ENCODE results near the gene USF2.
"Not testable (repeated sequence)": the region's sequence is repeated elsewhere in the genome, so short reads cannot be mapped to it uniquely, and the experiment has no call there.

USF2 gene, protein sequence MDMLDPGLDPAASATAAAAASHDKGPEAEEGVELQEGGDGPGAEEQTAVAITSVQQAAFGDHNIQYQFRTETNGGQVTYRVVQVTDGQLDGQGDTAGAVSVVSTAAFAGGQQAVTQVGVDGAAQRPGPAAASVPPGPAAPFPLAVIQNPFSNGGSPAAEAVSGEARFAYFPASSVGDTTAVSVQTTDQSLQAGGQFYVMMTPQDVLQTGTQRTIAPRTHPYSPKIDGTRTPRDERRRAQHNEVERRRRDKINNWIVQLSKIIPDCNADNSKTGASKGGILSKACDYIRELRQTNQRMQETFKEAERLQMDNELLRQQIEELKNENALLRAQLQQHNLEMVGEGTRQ

GRCh38 chr19:35268536-35269437, at the start of gene USF2:
Gene USF2, plus strand, starts transcription at chr19:35268962. Its CDS starts 140 bp downstream, at chr19:35269102.
- peak in 1 of 2 donors; percentile 55 for DNase-seq (ENCODE audit: low read depth in 2 of 2)

DNA sequence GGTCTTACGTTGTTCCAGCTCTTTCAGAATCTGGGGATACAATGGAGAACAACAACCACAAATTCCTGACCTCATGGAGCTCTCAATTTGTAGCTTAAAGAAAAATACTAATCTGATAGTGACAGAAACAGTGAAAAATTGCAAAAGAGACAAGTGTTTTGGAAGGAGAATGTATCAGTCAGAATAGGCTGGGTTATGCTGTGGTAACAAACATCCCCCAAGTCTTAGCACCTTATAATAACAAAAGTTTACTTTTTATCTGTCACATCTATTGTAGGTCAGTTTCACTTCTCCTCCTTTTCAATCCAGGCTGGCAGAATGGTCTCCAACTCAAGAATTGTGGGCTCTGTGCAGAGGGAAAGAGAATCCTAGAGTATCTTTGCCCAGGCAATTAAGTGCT, 49.8 kb upstream of the USF2 start:
- no peak for DNase-seq (ENCODE audit: low read depth in 2 of 2)

DNA sequence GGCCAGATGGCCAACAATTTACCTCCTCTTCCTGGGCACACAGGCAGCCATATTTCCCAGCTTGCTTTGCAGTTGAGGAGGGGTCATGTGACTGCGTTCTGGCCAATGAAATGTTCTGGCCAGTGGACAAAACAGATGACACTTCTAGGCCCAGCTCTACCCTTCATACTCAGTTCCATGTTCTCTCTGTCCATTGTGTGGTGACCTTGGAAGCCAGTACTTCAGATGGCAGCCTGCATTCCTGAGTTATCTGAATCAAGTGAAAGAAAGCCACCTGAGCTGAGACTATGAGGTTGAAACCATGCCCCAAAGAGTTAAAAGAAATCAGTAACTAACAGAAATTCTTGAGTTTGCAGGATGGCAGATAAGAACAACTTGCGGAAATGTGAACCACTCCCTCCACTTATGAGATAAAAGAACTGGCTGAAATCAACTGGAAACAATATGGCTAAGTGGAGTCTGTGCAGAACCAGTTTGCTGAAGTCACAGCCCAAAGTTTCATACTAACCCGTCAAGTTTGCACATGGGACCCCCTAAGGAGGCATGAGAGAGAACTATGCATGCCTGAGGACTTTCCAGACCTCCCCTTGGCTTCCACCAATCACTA, 48.3 kb upstream of the USF2 start:
- DNase-seq (ENCODE audit: low read depth in 2 of 2) = no peak

- DNase-seq (ENCODE audit: low read depth in 2 of 2) = not testable (repeated sequence)
Measured at GRCh38 chr19:35220973-35221590, 47.7 kb upstream of the USF2 start.

DNA sequence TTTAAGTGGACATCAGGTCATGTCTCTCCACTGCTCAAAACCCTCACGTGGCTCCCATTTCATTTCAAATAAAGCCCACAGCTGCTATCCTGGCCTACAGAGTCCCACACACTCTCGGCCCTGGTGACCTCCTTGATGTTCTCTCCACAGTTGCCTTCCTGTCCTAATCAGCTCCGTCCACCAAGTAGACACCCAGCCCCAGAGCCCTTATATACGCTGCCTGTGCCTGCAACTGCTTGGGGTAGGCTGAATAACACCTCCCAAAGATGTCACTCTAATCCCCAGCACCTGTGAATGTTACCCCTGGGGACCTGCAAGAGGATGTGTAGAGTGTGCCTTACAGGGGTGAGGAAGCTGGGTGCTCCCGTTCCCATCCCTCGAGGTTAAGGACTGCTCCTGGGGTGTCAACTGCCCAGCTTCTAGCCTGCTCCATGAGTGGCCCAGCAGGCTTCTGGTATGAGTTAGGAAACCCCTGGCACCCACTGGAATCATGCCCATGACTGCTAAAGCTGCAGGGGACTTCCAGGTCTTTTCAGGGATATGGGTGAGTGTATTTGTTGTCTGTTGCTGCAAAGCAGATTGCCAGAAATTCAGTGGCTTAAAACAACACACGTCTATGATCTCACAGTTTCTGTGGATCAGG, 46.3 kb upstream of the USF2 start:
- no peak for DNase-seq (ENCODE audit: low read depth in 2 of 2)

- no peak for DNase-seq (ENCODE audit: low read depth in 2 of 2)
Measured at GRCh38 chr19:35223084-35223790, 45.5 kb upstream of the USF2 start.

DNA sequence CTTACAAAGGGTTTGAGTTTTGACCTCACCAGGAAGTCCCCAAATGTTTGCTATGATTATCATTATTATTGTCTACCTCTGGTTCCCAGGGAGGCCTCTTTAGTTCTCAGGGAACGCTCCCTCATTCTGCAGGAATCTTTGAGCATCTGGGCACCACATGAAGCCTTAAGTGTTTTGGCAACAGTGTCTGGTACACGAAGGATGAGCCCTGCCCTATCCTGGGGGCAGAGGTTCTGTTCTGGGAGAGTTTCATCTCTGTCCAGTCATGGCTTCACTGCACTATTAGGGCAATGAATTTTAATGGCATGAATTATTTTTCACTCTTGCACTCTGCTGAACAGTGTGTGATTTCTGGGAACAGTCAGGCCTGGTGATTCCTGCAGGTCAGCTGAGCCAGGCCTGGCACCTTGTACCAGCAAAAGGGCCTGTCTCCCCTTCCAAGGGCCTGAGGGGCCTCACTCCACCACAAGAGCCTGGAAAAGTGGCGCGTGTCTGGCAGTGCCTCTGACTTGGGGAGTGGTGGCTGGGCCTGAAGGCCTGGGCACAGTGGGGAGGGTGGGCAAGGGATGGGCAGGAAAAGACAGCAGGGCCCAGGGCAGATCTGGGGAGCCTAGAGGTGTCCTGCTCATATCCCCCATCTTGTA, 44.8 kb upstream of the USF2 start:
- no peak for DNase-seq (ENCODE audit: low read depth in 2 of 2)

DNA sequence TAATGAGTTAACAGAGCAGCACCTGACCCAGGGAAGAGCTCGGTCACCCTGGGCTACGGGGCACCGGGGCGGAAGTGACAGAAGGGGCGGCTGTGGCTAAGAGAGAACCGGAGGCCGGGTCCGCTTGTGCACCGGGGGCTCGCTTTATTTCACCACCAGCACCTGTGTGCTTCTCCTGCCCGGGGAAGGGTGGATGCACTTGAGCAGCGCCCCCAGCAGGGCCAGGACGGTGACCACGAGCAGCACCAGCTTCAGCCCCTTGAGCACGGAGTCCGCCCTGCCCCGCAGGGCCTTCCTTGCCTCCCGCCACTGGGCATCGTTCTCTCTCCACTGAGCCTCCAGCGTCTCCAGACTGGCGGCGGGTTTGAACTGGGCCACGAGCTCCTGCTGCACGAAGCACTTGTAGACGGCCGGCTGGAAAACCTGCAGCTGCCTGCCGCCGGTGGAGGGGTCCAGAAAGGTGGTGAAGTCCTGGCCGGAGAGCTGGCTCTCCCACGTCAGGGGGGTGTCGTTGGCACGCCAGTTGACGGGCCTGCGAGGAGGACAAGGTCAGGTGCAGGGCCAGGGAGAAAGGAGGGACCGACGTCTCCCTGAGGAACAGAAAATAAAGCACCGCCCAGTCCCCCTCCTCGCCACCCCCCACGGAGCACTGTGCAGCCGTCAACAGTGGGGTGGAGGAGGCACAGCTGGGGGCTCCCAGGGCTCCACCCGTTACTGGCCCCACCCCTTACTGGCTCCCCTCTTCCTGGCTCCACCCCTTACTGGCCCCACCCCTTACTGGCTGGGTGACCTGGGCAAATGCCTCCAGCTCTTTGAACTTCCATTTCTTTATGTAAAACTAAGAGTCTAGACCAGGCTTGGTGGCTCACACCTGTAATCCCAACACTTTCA, 43.8 kb upstream of the USF2 start:
- no peak for DNase-seq (ENCODE audit: low read depth in 2 of 2)

DNA sequence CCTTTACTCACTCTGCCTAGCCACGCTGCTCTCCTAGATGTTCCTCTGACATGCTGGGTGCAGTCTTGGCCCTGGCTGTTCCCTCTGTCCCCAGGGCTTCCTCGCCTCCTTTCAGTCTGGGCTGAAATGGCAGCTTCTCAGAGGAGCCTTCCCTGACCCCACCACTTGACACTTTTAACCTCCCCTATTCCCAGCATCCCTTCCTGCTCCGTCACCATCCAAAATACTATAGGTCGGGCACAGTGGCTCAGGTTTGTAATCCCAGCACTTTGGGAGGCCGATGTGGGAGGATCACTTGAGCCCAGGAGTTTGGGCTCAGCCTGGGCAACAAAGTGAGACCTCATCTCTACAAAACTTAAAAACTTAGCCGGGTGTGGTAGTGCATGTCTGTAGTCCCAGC, 42.8 kb upstream of the USF2 start:
- no peak for DNase-seq (ENCODE audit: low read depth in 2 of 2)

DNA sequence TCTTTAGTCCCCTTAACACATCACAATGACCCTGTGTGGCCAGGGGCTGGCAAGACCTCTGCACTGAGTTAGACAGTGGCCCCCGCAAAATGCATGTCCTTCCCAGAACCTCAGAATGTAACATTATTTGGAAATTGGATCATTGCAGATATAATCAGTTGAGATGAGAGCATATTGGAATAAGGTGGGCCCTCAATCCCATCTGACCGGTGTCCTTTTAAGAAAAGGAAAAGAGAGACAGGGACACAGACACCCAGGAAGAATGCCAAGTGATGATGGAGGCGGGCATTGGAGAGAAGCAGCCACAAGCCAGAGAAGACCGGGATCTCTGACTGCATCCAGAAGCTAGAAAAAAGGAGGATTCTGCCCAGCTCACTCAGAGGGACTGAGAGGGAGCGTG, 42.0 kb upstream of the USF2 start:
- DNase-seq (ENCODE audit: low read depth in 2 of 2) = no peak

DNA sequence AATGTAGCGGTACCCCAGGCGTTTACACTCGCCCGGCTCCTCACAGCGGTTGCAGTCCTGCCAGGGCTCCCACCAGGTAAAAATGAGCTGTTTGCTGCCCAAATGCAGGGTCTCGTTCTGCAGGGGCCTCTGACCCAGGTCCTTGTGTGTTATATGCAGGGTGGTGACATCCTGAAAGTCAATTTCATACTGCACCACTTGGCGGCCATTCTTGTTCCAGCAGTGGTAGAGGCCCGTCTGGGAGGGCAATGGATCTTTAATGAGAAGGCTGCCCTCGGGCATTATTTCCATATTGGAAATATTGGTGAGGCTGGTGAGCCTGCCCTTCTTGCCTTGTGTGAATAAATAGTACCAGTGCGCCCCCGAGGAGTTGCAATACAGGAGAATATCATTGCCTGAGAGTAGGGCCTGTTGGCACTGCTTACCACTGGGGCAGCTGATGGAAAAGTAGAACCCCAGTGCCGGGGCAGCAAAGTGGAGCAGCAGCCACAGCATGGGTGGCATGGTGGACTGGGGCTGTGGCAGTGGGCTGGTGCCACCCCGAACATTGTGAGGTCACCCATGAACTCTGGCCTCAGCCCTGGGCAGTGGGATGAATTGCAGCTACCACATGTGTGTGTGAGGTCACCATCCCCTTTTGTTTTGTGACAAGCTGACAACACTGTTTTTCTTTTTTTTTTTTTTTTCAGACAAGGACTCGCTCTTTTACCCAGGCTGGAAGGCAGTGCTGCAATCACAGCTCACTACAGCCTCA, 40.4 kb upstream of the USF2 start, which contains the start of gene FAM187B:
Gene FAM187B (minus strand): TSS at position 563 of the 754 bp plus-strand sequence. CDS start 59 bp downstream, at position 504.
- DNase-seq (ENCODE audit: low read depth in 2 of 2) = no peak

GRCh38 chr19:35229601-35230000, 39.2 kb upstream of the USF2 start:
- DNase-seq (ENCODE audit: low read depth in 2 of 2) = no peak

DNA sequence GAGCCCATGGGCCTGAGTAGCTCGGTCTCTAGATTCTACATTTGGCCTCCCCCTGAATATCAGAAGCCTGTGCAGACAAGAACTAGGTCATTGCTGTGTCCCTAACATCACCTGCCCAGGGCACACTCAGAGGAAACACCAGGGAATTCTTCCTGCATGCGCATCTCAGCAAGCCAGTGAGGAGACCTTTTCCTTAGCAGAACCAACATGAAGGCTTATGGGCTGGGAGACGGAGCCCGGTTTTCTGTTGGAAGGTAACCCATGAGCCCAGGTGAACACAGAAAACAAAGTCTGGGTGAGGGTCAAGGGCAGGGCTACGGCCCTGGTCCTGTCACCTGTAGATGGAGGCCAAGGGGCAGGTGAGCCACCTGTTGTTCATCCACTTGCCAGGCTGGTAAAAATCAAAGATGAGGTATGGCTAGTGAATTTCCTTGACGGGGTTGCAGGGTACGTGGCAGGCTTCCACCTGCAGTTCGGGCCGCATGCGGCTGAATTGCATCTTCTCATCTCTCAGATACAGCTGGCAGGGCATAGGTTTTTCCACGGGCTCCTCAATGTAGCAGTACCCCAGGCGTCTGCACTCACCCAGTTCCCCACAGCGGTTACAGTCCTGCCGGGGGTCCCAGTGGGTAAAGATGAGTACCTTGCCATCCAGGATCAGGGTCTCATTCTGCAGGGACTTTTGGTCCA, 36.7 kb upstream of the USF2 start:
- DNase-seq (ENCODE audit: low read depth in 2 of 2) = no peak

DNA sequence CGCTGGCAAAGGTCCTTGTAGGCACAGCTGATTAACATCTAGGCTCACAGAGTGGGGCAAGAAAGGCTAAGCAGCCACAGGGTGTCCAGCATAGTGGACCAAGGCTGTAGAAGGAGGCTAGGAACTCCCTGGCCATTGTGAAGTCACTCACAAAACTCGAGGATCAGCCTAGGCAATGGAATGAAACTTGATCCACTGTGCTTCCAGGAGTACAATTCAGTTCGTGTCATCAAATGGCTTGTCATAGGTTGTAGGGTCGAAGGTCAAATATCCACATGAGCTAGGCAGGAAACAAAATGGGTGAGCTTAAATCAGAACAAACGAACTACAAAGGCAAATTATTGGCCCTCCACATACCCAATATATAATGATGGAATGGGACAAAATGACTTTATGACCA, 35.9 kb upstream of the USF2 start:
- no peak for DNase-seq (ENCODE audit: low read depth in 2 of 2)

GRCh38 chr19:35236638-35237400, 31.9 kb upstream of the USF2 start:
- no peak for DNase-seq (ENCODE audit: low read depth in 2 of 2)

GRCh38 chr19:35239597-35239996, 29.2 kb upstream of the USF2 start:
- not testable (repeated sequence) for DNase-seq (ENCODE audit: low read depth in 2 of 2)

GRCh38 chr19:35240327-35240726, 28.4 kb upstream of the USF2 start:
- DNase-seq (ENCODE audit: low read depth in 2 of 2) = no peak
